Stimulated activated naive CD8-positive, alpha-beta T cell treated with anti-CD3 and anti-CD28 coated beads, Interleukin-15, amount 100 ng/mL, for 72 hours (primary cell): ENCODE measurements around the gene ZNF446.
"Not testable (repeated sequence)": the region's sequence is repeated elsewhere in the genome, so short reads cannot be mapped to it uniquely, and the experiment has no call there.

Source experiments
- ATAC-seq: fragments of 150-1000 bp; cut with Tn5 transposase; 2 replicates; pipeline ENCODE4 v1.10.0; 2021; ENCODE audit warnings: mild to moderate bottlenecking, moderate library complexity
- DNase-seq, 2 donors: peaks; one replicate each; pipeline ENCODE4 v3.0.0; 2021 to 2022
- H3K27ac Mint-ChIP-seq, 2 donors: one replicate each; pipeline ENCODE4 v1.8.0; 2022; ENCODE audit warnings: mild to moderate bottlenecking in 2 of 2, mixed read lengths in 2 of 2, moderate library complexity in 2 of 2
- H3K27me3 Mint-ChIP-seq: one replicate; pipeline ENCODE4 v1.8.0; 2022; ENCODE audit warnings: mixed read lengths
- H3K4me1 Mint-ChIP-seq: one replicate; pipeline ENCODE4 v1.8.0; 2022; ENCODE audit warnings: mild to moderate bottlenecking, mixed read lengths
- H3K4me3 Mint-ChIP-seq, 2 donors: one replicate each; pipeline ENCODE4 v1.8.0; 2022; ENCODE audit warnings: mild to moderate bottlenecking in 2 of 2, mixed read lengths in 2 of 2, moderate library complexity in 1 of 2
- H3K9me3 Mint-ChIP-seq, 2 donors: one replicate each; pipeline ENCODE4 v1.8.0; 2022; ENCODE audit warnings: mixed read lengths in 2 of 2

Gene ZNF446

DNA sequence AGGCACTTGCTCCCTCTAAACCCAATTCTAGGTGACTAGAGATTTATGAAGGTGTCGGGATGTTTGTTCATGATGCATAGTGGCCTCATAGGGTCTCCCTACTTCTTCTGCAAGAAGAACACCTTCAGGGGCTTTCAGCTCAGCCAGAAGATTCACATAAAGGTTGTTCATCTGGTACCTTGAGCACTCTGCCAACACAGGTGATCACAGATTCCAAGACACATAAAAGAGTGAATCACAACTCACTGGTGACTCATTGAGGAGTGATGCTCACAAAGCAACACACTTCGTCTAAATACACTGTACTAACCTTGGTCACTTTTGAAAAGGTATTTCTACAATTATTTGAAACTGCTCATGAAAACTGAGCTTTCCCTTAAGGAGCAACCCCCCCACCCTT is 16.1 kb upstream of the ZNF446 start:
- Mint-ChIP-seq H3K27me3 (no peaks in the 10 kb centered on the region), H3K4me1 (no peaks in the 10 kb centered on the region), H3K27ac (no peak overlapping the region), H3K4me3 (no peak overlapping the region), H3K9me3 (no peaks in the 10 kb centered on the region)
- no peak for ATAC-seq
- no peak for DNase-seq

DNA sequence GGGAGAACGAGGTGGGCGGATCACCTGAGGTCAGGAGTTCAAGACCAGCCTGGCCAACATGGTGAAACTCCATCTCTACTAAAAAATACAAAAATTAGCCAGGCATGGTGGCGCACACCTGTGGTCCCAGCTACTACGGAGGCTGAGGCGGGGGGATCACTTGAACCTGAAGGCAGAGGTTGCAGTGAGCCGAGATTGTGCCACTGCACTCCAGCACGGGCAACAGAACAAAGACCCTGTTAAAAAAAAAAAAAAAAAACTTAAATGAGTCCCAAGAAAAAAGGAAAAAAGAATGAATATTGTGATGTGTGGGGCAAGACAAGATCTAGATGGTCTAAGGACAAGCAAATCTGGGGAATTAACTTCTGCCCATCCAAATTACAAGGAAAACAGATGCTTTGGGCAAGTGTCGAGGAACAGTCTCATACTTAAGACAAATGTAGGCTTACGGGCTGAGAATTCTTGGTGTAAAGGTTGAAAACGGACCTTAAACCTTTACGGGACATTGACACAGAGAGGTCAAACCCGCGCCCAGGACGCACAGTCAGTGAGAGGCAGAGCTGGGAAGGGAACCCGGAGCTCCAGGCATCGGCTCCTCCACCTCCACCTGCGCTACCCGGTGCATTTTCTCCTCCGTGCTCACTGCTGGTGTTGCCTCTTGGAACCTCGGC is 9.9 kb upstream of the ZNF446 start:
- no peaks in the 10 kb centered on the region for H3K9me3 Mint-ChIP-seq
- no peaks in the 10 kb centered on the region for H3K27me3 Mint-ChIP-seq
- H3K4me3 Mint-ChIP-seq, result peak overlapping the region; percentile 82 to 97
- H3K27ac Mint-ChIP-seq, result no peak overlapping the region
- peaks cover 26% of the 10 kb centered on the region for H3K4me1 Mint-ChIP-seq
- ATAC-seq (peak; percentile 36), DNase-seq (no peak)

DNA sequence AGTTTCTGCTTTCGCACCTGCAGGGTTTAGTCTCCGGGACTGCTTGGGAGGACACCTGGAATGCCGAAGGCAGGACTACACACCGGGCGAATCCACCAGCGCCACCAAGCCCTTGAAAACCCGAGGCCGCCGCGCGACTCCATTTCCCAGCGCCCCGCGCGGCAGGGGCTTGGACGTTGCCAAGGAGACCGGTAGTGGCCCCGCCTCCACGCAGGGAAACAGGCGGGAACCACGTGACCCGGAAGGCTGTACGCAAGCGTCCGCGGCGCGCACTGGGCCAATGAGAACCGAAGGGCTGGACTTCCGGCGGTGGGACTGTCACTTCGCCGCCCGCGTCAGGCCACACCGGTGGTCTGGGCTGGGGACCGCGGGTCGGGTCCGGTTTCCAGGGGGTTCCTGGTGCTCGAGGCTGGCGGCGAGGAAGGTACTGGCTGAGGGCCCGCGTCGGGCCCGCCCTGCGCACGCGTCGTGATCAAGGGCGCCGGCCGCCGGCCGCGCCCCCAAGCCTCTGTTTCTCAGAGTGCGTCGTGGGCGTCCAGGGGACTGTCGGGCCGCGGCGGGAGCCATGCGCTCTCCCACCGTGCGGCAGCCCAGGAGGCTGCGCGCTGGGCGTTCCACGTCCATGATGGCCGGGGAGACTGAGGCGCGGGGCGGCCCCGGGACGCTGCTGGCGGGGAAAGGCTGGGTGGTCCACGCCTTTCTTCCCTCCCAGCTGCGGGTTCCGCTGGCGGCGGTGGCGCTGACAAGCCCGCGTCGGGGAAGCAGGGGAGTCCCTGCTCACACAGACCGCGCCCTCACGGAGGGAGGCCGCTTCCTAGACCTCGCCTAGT is 9.2 kb upstream of the ZNF446 start, which contains the start of gene ZNF324:
ZNF324 (plus strand) TSS at position 321 of the 830 bp plus-strand sequence. CDS start 2,106 bp downstream, outside the sequence.
- H3K27me3 Mint-ChIP-seq, result no peaks in the 10 kb centered on the region
- peaks cover 26% of the 10 kb centered on the region for H3K4me1 Mint-ChIP-seq
- peak within 1 kb of the TSS; percentile 86 to 94 for H3K27ac Mint-ChIP-seq
- DNase-seq (peak; percentile 93 to 97), ATAC-seq (peak; percentile 98)
- H3K4me3 Mint-ChIP-seq, result peak within 1 kb of the TSS; percentile 82 to 97
- no peaks in the 10 kb centered on the region for H3K9me3 Mint-ChIP-seq

DNA sequence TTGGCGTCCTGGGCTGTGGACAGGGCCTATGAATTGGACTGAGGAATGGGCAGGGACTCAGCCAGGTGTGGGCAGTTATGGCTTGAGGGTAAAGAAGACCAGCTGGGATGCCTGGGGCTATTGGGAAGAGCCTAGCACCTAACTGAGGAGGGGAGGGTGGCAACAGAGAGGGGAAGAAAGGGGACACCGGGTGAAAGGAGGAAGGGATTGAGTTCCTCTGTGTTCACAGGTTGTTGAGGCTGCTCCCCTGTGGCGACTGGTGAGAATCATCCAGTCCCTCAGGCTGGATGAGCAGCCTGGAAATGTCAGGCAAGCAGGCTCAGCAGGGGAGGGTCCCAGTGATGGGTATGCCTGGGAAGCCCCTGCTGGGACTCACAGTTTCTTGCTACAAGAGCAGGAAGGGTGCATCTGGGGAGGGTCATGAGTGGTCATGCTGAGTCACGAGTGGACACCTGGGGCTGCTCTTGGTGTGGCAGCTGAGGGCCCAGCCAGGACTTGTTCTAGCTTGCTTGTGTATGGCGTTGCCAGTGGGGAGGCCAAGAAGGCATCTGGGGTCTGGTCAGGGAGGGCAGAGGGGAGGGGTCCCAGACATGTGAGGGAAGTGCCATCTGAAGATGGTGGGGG is 7.8 kb upstream of the ZNF446 start:
- Mint-ChIP-seq H3K27me3 (no peaks in the 10 kb centered on the region), H3K27ac (peak overlapping the region in 1 of 2 donors; percentile 31)

DNA sequence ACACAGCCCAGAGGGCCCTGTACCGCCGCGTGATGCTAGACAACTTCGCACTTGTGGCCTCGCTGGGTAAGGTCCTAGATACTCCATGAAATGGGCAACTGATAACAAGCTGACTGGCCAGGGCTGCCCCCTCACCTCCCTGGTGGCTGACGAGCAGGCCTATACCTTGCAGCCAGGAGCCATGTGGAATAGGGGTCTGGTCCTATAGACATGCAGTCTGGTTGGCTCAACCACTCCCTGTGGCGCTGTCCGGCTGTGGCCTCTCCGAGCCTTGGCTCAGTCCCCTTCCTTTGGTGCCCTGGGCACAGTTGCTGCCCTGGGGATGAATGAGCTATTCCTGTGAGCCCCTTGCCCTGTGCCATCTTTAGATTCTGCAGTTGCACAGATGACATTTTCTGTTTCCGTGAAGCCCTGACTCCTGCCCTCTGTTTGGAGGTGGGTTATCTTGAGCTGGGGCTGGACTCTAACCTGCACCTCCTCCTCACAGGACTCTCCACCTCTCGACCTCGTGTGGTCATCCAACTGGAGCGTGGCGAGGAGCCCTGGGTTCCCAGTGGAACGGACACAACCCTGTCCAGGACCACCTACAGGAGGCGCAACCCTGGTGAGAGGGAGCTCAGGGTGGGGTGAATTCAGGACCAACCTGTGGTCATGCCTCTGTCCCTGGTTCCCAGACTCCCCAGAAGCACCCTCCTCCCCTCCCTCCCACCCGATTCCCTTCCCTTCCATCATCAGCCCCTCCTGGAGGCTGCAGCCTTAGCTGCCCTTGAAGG is 6.7 kb upstream of the ZNF446 start:
- peak overlapping the region in 1 of 2 donors; percentile 48 for H3K27ac Mint-ChIP-seq

More for the DNA sequence above, 7.8 kb upstream of the ZNF446 start:
- H3K4me1 Mint-ChIP-seq, result peaks cover 26% of the 10 kb centered on the region
- no peak for ATAC-seq
- no peak for DNase-seq
- peak overlapping the region; percentile 82 to 97 for H3K4me3 Mint-ChIP-seq
- H3K9me3 Mint-ChIP-seq, result no peaks in the 10 kb centered on the region

DNA sequence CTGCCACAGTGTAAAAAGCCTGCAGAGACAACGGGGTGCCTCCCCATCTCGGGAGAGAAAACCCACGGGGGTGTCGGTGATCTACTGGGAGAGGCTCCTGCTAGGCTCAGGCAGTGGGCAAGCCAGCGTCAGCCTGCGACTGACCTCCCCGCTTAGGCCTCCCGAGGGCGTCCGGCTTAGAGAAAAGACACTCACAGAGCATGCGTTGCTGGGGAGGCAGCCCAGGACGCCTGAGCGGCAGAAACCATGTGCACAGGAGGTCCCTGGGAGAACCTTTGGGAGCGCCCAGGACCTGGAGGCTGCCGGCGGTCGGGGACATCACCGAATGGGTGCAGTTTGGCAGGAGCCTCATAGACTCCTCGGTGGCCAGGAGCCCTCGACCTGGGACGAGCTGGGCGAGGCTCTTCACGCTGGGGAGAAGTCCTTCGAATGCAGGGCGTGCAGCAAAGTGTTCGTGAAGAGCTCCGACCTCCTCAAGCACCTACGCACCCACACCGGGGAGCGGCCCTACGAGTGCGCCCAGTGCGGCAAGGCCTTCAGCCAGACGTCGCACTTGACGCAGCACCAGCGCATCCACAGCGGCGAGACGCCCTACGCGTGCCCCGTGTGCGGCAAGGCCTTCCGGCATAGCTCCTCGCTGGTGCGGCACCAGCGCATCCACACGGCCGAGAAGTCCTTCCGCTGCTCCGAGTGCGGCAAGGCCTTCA is 5.2 kb upstream of the ZNF446 start:
- ATAC-seq, DNase-seq, H3K27ac Mint-ChIP-seq, H3K4me3 Mint-ChIP-seq, H3K27me3 Mint-ChIP-seq, H3K9me3 Mint-ChIP-seq: not testable (repeated sequence)
- H3K4me1 Mint-ChIP-seq, result peaks cover 50% of the 10 kb centered on the region

More for the DNA sequence above, 6.7 kb upstream of the ZNF446 start:
- no peaks in the 10 kb centered on the region for H3K27me3 Mint-ChIP-seq
- no peak overlapping the region for H3K4me3 Mint-ChIP-seq
- no peak for DNase-seq
- peaks cover 37% of the 10 kb centered on the region for H3K4me1 Mint-ChIP-seq
- ATAC-seq, result no peak
- H3K9me3 Mint-ChIP-seq, result no peaks in the 10 kb centered on the region

DNA sequence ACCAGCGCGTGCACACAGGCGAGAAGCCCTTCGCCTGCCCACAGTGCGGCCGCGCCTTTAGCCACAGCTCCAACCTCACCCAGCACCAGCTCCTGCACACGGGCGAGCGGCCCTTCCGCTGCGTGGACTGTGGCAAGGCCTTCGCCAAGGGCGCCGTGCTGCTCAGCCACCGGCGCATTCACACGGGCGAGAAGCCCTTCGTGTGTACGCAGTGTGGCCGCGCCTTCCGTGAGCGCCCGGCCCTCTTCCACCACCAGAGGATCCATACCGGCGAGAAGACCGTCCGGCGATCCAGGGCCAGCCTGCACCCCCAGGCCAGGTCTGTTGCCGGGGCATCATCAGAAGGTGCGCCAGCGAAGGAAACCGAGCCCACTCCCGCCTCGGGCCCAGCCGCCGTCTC is 4.4 kb upstream of the ZNF446 start:
- DNase-seq (no peak), ATAC-seq (no peak)
- no peak overlapping the region for H3K27ac Mint-ChIP-seq
- H3K4me1 Mint-ChIP-seq, result peaks cover 51% of the 10 kb centered on the region
- H3K27me3 Mint-ChIP-seq, result no peaks in the 10 kb centered on the region
- H3K4me3 Mint-ChIP-seq, result no peak overlapping the region
- no peaks in the 10 kb centered on the region for H3K9me3 Mint-ChIP-seq

DNA sequence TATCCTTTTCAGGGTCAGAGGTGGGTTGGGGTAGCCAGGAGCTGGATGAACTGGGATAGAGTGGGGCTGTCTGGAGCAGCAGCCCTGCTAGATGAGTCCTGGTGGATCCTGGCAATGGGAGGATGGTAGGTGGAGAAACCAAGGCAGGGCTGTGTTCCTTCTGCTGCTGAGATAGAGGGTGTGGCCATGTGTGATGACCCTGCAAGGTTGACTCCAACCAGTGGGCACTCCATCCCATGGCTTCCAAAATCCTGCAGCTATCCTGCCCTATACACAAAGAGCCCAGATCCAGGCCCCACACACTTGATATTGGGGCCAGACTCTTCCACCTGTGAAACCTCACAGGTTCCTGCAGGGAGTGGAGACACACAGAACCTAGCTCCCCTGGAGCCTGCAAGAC is 2.4 kb upstream of the ZNF446 start:
- ATAC-seq (no peak), DNase-seq (no peak)
- Mint-ChIP-seq H3K9me3 (no peaks in the 10 kb centered on the region), H3K4me1 (peaks cover 50% of the 10 kb centered on the region), H3K4me3 (no peak overlapping the region), H3K27ac (no peak overlapping the region), H3K27me3 (no peaks in the 10 kb centered on the region)

DNA sequence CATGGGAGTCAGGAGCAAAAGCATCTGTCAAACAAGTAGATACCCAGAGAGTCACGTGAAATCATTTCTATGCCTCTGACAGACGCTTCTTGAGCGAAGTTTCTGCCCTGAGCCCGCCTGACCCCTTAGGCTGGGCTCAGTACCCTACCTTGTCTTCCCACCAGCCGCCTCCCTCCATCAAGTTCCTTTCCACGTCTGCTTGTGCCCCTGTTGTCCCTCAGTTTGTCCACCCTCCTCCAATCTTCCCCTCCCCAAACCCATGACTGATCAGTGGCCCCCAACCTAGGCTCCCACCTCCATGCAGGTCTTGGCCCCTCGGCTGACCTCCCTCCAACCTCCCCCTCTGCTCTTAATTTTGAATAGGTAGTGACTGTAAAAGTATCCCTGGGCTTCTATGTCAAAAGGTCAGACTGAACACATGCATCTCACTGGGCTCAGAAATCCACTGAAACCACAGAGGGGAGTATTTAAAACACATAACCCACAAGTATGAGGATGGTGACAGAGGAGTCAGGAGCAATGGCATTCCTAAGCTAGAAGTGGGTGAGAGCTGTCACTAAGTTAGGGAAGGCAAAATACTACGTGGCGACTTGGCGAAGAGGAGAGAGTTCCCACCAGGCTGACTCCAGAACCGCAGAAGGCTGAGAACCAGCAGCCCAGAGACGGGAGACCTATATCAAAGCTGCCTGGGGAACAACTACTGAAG is 1.7 kb upstream of the ZNF446 start:
- Mint-ChIP-seq H3K4me3 (peak overlapping the region; percentile 85 to 92), H3K9me3 (no peaks in the 10 kb centered on the region)

DNA sequence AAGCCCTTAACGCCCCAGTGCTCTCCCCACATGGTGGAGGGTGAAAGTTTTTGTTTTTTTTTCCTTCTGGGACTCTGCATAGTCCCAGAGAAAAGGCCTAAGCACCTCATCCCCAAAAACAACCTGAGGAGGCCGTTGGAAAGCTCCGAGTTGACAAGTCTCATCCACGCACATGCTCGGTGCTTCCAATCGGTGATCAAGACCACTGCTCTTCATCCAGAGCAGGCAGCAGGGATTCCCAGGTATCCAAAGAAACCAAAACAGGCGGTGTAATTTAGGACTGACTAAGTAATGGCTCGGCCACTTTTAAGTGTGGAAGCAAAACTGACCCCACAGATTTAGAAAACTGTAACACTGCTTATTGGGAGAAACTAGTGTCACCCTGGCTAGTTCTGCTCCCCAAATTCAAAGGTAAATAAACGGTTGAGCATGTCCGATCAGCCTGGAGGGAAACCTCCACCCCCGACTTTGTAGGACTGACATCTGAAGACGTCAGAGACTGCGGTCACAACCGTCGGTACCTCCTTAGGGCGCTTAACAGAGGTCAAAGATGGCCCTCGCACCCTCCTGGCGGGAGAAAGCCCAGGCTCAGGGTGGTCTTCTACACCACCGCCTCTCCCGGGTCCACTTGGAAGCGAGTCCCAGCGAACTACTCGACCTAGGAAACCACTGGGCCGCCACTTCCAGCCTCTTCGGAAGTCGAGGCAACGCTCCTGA is 997 bp upstream of the ZNF446 start:
- Mint-ChIP-seq H3K27me3 (no peaks in the 10 kb centered on the region), H3K27ac (peak overlapping the region; percentile 98 to 99), H3K4me1 (peaks cover 45% of the 10 kb centered on the region), H3K4me3 (peak overlapping the region; percentile 85 to 92), H3K9me3 (no peaks in the 10 kb centered on the region)
- ATAC-seq (peak; percentile 39), DNase-seq (no peak)

More for the DNA sequence above, 1.7 kb upstream of the ZNF446 start:
- H3K27me3 Mint-ChIP-seq, result no peaks in the 10 kb centered on the region
- DNase-seq (no peak), ATAC-seq (no peak)
- peaks cover 45% of the 10 kb centered on the region for H3K4me1 Mint-ChIP-seq
- no peak overlapping the region for H3K27ac Mint-ChIP-seq

DNA sequence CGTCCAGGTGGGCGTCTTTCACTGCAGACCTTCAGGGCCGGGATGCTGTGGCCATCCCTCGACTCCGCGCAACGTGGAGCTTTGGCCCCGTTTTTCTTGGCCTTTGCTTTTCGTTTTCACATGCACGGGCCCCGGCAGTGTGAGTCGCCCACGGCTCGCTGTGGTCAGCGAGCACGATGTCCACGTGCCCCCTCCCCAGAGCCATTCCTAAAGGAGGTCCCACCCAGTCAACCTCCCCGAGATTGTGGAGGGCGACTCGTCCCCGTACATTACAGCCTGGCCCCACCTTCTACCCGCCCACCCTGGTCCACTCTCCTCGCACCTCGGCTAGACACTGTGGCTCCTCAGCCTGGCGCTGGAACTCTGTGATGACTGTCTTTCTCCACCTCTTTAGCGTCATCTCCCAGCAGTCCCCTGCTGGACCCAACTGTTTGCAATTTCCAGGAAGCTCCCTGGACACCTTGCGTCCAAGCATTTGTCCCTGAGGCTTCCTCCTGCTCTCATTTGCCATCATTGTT is 405 bp downstream of the ZNF446 start:
- Mint-ChIP-seq H3K4me3 (peak overlapping the region; percentile 85 to 92), H3K9me3 (no peaks in the 10 kb centered on the region), H3K27me3 (no peaks in the 10 kb centered on the region), H3K27ac (peak overlapping the region; percentile 82 to 97), H3K4me1 (peaks cover 45% of the 10 kb centered on the region)
- DNase-seq (no peak), ATAC-seq (peak; percentile 2)

DNA sequence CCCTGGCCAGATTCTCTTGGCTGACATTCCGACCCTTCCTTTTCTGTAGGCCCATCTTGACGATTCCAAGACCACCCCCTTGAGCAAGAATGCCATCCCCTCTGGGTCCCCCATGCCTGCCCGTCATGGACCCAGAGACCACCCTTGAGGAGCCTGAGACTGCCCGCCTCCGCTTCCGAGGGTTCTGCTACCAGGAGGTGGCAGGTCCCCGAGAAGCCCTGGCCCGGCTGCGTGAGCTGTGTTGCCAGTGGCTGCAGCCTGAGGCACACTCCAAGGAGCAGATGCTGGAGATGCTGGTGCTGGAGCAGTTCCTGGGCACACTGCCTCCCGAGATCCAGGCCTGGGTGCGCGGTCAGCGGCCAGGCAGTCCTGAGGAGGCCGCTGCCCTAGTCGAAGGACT is 978 bp downstream of the ZNF446 start:
- DNase-seq, result no peak
- H3K4me3 Mint-ChIP-seq, result peak overlapping the region; percentile 85 to 92
- peaks cover 45% of the 10 kb centered on the region for H3K4me1 Mint-ChIP-seq
- H3K9me3 Mint-ChIP-seq, result no peaks in the 10 kb centered on the region
- H3K27ac Mint-ChIP-seq, result peak overlapping the region; percentile 94 to 97
- no peaks in the 10 kb centered on the region for H3K27me3 Mint-ChIP-seq
- no peak for ATAC-seq

DNA sequence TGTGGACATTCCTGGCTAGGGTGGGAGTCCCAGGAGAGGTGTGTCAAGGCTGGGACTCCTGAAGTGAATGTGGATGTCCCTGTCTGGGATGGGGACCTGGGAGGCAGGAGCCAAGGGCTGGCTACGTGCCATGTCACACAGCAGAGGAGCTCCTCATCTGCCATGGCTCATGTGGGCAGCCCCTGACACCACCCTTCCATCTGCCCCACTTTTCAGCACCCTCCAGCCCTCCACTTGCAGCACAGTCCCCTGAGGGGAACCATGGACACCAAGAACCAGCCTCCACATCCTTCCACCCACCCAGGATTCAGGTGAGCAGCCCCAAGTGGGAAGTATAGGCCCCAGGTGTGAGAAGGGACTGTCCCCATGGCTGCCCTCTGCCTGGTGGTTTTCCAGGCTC is 1.7 kb downstream of the ZNF446 start:
- no peaks in the 10 kb centered on the region for H3K9me3 Mint-ChIP-seq
- peaks cover 45% of the 10 kb centered on the region for H3K4me1 Mint-ChIP-seq
- no peak overlapping the region for H3K4me3 Mint-ChIP-seq
- ATAC-seq, result no peak
- peak overlapping the region in 1 of 2 donors; percentile 94 for H3K27ac Mint-ChIP-seq
- no peak for DNase-seq
- H3K27me3 Mint-ChIP-seq, result no peaks in the 10 kb centered on the region
